HG03378 (cell line): ENCODE data around the gene ZNF280A.
"Not testable (repeated sequence)": the region's sequence is repeated elsewhere in the genome, so short reads cannot be mapped to it uniquely, and the experiment has no call there.

Experiments used
- ATAC-seq: cut with Tn5 transposase; IDR thresholded peaks from one replicate; pipeline ENCODE4 v1.9.1; 2021; ENCODE audit warnings: mild to moderate bottlenecking, moderate library complexity; ENCODE audit not compliant: unreplicated experiment

ZNF280A gene

DNA sequence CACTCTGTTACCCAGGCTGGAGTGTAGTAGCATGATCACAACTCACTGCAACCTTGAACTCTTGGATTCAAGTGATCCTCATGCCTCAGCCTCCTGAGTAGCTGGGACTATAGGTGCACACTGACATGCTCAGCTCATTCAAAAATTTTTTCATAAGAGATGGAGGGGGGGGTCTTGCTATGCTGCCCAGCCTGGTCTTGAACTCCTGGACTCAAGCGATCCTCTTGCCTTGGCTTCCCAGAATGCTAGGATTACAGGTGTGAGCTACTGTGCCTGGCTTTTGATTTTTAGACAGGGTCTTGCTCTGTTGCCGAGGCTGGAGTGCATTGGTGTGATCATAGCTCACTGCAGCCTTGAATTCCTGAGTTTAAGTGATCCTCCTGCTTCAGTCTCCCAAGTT lies 25.0 kb upstream of the ZNF280A start:
- ATAC-seq = no peak

- ATAC-seq = no peak
Observed at GRCh38 chr22:22538226-22538989, 18.3 kb upstream of the ZNF280A start.

DNA sequence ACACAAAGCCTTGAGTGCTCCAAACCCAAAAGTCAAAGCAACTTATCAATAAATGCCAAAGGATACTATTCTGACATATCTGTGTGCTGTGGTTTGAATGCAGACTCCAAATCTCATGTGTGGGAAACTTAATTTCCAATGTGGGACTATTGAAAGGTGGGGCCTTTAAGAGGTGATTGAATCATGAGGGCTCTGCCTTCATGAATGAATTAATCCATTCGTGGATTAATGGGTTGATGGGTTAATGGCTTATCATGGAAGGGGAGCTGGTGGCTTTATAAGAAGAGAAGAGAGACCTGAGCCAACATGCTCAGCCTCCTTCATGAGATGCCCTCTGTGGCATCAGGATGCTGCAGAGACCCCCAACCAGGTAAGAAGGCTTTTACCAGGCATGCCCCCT lies 16.8 kb upstream of the ZNF280A start:
- ATAC-seq = no peak

- no peak for ATAC-seq
Observed at GRCh38 chr22:22536515-22536914, 16.4 kb upstream of the ZNF280A start.

DNA sequence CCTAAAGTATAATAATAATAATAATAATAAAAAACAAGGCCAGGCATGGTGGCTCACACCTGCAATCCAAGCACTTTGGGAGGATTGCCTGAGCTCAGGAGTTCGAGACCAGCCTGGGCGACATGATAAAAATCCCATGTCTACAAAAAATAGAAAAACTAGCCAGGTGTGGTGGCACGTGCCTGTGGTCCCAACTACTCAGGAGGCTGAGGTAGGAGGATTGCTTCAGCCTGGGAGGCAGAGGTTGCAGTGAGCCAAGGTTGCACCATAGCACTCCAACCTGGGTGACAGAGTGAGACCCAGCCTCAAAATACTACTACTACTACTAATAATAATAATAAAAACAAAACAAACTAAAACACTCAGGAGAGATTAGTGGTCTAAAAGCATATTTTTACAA lies 15.6 kb upstream of the ZNF280A start:
- ATAC-seq = no peak

- no peak for ATAC-seq
Observed at GRCh38 chr22:22534604-22535415, 14.7 kb upstream of the ZNF280A start.

GRCh38 chr22:22533863-22534262 lies 13.8 kb upstream of the ZNF280A start:
- ATAC-seq = no peak

- ATAC-seq = no peak
Observed at GRCh38 chr22:22533417-22533816, 13.3 kb upstream of the ZNF280A start.

DNA sequence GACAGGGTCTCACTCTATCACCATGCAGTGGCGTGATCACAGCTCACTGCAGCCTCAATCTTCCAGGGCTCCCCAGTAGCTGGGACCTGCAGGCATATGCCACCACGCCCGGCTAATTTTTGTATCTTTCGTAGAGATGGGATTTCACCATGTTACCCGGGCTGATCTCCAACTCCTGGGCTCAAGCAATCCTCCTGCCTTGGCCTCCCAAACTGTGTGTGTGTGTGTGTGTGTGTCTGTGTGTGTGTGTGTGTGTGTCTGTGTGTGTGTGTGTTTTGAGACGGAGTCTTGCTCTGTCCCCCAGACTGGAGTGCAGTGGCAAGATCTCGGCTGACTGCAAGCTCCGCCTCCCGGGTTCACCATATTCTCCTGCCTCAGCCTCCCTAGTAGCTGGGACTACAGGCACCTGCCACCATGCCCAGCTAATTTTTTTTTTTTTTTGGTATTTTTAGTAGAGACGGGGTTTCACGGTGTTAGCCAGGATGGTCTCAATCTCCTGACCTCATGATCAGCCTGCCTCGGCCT lies 12.5 kb upstream of the ZNF280A start:
- not testable (repeated sequence) for ATAC-seq

DNA sequence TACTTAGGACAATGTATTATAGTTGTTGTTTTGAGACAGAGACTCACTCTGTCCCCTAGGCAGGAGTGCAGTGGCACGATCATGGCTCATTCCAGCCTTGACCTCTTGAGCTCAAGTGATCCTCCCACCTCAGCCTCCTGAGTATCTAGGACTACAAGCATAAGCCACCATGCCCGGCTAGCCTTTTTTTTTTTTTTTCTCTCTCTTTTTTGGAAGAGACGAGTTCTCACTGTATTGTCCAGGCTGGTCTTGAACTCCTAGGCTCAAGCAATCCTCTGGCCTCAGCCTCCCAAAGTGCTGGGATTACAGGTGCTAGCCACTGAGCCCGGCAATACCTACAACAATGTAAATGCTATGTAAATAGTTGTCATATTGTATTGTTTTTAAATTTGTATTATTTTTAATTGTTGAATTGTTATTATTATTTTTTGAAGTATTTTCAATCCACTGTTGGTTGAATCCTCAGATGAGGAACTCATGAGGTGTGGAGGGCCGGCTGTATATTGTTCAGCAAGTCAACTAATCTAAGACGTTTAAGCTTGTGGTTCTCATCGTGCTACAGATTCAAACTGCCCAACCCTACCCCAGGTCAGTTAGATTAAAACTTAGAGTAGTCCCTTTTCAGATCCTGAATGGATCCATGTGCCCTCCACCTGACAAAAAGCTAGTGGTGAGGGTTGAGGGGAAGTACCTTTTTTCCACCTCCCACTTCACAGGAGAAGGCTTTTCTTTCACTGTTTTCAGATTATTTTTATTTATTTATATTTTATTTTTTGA lies 11.9 kb upstream of the ZNF280A start:
- ATAC-seq = no peak

DNA sequence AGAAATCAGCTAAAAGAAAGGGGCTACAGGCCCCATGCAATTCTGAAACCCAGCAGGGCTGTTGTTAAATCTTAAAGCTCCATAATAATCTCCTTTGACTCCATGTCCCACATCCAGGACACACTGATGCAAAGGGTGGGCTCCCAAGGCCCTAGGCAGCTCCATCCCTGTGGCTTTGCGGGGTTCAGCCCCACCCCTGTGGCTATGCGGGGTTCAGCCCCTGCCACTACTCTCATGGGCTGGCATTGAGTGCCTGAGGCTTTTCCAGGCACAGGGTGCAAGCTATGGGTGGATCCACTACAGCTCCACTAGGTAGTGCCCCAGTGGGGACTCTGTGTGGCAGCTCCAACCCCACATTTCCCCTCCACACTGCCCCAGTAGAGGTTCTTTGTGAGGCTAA lies 8.7 kb upstream of the ZNF280A start:
- ATAC-seq = no peak

- no peak for ATAC-seq
Observed at GRCh38 chr22:22527312-22527711, 7.2 kb upstream of the ZNF280A start.

DNA sequence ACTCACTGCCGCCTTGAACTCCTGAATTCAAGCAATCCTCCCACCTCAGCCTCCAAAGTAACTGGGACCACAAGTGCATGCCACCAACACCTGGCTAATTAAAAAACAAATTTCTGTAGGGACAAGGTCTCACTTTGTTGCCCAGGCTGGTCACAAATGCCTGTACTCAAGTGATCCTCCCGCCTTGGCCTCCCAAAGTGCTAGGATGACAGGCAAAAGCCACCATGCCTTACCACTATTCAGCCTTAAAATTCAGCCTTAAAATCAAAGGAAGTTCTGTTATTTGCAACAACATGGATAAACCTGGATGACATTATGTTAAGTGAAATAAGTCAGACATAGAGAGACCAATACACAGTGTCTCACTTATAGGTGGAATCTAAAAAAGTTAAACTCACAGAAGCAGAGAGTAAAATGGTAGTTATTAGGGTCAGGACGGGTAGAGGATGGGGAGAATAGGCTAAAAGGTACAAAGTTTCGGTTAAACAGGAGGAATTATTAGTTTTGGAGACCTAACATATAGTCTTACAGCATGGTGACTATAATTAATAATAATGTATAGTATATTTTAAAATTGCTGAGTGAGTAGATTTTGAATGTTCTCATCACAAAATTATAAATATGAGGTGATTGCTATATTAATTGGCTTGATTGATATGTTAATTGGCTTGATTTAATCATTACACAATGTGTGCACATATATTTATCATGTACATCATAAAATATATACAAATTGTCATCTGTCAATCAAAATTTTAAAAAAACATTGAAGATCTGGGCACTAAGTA lies 6.2 kb upstream of the ZNF280A start:
- ATAC-seq = no peak

DNA sequence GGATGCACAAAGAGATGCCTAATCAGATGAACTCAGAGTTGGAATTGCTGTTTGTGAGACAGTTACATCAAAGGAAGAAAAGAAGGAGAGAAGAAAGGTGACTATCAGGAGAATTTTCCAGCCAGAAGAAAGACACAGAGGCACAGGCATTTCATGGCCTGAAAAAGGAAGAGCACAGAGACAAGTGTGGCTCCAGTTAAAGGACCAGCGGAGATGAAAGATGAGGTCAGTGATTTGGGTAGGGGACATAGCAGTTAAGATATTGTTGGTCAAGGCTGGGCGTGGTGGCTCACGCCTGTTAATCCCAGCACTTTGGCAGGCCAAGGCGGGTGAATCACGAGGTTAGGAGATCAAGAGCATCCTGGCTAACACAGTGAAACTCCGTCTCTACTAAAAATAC lies 3.4 kb upstream of the ZNF280A start:
- no peak for ATAC-seq

- ATAC-seq = no peak
Observed at GRCh38 chr22:22521631-22522030, 1.6 kb upstream of the ZNF280A start.

GRCh38 chr22:22520667-22521602 lies 865 bp upstream of the ZNF280A start:
- no peak for ATAC-seq

DNA sequence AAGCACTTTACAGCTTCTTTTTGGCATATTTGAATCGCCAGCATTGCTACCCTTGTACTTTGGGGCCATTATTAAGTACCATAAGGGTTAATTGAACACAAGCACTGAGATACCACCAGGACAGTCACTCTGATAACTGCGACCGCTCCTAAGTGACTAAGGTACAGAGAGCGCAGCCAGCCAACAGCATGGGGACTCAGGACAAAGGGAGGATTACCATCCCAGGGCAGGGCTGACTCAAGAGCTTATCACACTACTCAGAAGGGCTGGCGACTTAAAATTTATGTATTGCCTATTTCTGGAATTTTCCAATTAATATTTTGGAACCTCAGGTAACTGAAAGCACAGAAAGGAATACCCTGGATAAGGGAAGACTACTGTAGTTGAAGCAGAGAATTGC lies 479 bp downstream of the ZNF280A start:
- ATAC-seq = no peak

- no peak for ATAC-seq
Observed at GRCh38 chr22:22516992-22517391, 3.1 kb downstream of the ZNF280A start.

DNA sequence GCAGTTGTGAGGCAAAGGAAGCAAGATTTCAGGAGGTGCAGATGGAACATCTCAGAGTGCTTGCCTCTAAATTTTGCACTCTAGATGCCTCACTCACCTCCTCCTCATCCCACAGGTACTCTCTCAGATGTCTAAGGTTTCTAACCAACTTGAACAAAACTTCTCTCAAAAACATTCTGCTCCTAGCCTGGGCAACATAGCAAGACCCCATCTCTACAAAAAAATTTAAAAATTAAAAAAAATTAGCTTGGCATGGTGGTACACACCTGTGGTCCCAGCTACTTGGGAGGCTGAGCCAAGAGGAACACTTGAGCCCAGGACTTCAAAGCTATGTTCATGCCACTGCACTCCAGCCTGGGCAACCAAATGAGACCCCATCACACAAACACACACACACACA lies 4.2 kb downstream of the ZNF280A start:
- ATAC-seq = no peak
